Measurements from ENCODE around the gene BTNL3.
"Not testable (repeated sequence)": the region's sequence is repeated elsewhere in the genome, so short reads cannot be mapped to it uniquely, and the experiment has no call there.

BTNL3 gene

DNA sequence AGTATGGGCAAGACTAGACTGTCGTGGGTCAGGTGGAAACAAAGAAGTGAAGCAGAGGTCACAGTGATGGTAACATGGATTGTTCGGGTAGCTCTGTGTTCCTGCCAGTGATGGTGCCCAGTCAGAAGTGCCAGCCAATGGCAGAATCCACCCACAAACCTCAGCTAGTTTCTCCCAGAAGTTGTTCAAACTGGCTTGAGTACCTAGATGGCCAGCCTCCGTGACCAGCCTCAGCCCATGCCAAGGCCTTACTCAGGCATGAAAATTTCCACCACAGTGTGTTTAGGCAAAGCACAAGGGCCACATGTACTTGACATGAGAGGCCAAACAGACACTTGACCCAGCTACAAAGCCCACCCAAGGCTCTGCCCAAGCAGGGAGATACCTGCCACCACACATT lies 32.0 kb downstream of the BTNL3 start:
- no peak for DNase-seq (ENCODE audit: low read depth in 2 of 2)

DNA sequence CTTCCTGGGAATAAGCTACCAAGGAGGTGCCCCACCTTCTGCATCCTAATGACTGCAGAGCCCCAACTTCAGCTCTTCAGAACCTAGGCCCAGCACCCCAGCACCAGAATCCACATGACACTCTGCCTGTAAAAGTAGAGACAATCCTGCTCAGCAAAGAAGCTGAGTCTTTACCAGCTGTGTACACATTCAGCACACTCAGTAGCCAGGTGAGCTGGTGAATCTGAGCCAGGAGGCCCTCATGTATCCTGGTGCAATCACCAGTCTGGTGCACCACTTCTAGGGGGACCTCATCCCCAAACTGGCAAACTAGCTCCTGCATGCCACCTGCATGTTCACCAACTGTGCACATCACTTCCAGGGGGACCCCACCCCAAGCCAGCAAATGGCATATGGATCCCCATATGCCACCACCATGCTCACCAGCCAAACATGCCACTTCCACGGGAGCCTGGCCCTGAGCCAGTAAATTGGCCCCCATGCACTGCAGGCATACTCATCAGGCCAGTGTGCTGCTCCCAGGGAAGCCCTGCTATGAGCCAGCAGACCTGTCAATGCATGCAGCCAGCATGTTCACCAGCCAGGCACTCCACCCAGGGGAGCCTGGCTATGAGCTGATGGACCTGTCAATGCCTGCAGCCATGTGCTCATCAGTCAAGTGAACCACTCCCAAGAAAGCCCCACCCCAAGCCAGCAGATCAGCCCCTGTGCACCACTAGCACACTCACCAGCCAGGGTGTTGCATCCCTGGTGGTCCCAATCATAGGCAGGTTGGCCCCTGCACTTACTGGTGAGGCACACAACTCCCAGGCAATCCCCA lies 35.8 kb downstream of the BTNL3 start:
- no peak for DNase-seq (ENCODE audit: low read depth in 2 of 2)

DNA sequence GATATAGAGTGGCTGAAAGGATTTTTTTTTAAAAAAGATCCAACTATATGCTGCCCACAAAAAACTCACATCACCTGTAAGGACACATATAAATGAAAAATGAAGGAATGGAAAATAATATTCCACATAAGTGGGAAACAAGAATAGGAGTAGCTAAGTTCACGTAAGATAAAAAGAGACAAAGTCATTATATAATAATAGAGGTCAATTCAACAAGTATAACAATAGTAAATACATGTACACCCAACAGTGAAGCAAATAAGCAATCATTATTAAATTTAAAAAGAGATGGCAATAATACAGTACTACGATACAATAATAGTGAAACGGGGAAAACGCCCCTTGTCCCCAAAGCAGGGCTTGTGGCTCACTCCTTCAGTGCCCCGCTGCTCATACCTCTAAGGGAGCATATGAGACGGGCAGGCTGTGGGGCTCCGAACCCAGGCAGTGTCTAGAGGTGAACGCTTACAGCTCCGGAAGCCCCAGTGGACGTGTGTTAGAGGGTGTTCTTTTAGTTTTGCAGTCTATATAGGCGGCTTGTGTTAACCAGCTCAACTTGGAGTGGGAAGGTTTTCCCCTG lies 38.9 kb downstream of the BTNL3 start:
- no peak for DNase-seq (ENCODE audit: low read depth in 2 of 2)

DNA sequence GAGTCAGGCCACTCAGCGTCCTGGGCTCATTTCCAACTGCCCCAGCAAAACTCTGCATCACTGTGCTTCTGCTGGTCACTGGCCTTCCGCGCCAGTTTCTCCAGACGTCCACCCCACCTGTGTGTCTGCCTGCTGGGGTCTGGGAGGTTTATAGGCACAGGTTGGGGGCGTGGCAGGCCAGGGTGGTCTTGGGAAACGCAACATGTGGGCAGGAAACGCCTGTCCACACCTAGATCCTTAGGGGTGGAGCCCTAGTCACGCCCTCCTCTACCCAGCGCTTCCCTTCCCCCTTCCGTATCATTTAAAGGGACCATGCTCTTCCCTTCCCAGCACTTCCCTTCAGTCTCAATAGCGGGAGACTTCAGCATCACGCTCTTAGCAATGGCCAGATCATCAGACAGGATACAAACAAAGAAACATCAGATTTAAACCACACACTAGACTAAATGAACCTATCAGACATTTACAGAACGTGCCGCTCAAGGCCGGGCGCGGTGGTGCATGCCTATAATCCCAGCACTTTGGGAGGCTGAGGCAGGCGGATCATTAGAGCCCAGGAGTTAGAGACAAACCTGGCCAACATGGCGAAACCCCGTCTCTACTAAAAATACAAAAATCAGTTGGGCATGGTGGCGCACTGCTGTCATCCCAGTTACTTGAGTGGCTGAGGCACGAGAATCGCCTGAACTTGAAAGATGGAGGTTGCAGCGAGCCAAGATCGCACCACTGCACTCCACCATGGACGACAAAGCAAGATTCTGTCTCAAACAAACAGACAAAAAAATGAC lies 39.6 kb downstream of the BTNL3 start:
- no peak for DNase-seq (ENCODE audit: low read depth in 2 of 2)

DNA sequence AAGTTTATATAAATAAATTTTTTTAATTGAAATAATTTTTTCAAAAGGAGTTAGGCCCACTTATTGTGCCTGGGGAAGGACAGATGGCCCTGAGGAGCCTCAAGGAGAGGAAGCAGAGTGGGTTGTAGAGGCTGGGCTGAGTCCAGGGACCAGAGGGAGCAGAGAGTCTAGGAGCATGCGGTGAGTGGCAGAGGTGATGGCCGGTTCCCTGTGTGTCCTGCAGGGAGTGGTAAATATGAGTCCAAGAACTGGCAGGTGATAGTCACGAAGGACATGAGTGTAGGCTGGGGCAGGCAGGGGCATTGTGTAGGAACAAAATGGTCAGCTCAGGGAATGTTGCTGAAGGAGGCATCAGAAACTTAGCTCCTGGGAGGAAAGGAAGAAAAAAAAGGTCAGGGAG lies 43.1 kb downstream of the BTNL3 start:
- DNase-seq (ENCODE audit: low read depth in 2 of 2) = no peak

DNA sequence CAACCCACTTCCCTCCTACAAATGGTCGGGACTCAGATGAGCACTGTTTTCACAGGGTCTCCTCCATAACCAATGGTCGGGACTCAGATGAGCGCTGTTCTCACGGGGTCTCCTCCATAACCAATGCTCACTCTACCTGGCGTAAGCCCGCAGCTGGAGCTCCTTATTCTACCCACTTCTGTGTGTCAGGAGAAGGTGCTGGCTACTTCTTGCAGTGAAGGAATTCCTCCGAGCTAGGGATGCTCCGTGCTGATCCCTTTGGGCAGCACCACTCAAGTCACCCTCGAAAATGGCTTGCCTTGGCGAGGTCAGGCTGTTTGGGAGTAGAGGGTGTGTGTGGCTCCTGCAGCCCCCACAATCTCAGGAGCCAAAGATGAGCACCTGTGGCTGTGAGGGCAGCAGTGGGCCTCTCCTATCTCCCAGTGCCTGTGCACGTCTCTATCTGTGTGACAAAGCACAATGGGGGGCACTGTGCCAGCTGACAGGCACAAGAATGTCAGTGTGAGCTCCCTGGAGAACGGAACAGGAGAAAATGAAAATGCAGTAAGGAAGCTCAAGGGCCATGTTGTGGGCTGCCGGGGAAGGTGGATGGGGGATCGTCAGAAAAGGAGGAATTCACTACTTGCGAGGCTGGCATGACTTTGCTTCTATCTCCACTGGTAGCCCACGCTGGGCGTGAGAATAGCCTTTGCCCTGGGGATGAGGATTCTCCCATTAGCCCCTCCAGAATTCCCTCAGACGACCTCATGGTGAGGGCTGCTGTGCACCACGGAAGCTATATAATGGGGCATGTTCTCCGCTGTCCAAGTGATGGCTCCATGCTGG lies 47.6 kb downstream of the BTNL3 start:
- no peak for DNase-seq (ENCODE audit: low read depth in 2 of 2)

DNA sequence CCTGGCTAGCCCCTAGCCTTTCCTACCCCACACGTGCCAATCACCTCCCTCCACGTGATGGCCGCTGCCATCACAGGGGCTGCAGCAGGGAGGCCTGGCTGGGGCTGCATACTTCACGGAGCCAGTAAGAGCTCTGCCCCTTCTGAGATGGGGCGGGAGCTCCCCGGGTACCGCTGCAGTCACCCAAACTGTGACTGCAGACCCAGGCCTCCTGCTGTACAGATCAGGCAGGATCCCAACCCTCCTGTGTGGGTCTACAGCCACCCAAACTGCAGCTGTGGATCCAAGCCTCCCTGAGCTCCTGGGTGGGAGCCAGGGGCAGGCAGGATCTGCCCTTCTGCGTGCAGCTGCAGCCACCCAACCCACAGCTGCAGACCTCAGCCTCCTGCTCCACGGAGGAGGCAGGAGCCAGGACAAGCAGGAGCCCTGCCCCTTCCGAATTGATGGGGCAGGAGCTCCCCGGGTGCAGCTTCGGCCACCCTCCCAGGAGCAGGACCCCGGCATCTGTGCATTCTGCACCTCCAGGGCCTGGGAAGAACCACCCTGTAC lies 48.2 kb downstream of the BTNL3 start:
- DNase-seq (ENCODE audit: low read depth in 2 of 2) = no peak

DNA sequence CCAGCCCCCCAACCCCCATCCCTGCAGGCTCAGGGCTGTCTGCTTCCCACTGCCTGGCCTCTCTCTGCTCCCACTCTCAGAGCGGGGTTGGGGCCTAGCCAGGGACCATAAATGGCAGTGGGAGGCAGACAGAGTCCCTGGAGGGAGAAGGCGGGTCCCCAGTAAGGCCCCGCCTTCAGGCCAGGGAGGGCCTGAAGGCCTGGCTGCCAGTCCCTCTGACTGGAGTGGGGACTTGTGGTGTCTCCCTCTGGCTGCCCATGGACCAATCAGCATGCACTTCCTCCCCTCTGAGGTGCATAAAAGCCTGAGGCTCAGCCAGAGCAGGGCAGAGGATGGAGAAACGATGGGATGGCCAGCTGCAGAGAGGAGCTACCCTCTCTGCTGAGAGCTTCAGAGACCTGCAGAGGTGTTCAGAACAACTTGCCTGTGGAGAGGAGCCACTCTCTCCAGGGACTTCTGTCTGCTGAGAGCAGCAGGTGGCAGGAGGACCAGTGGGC lies 48.8 kb downstream of the BTNL3 start:
- DNase-seq (ENCODE audit: low read depth in 2 of 2) = no peak

DNA sequence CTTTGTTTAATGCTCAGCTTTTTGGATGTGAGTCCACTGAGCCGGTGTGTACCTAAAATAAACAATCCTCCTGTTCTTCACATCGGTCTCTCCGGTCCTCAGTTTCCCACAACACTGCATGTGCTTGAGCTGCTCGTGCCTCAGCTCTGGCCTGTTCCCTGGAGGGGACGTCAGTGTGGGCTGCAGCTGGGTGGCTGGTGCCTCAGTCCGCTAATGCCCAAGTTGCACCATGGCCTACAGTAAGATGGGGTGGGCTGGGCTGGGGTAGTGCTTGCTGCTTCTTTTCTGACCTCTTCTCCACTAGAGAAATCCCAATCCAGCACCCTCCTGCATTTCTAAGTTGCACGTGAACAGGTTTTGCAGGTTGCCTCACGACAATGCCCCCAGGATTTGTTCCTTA lies 50.8 kb downstream of the BTNL3 start:
- DNase-seq (ENCODE audit: low read depth in 2 of 2) = no peak

DNA sequence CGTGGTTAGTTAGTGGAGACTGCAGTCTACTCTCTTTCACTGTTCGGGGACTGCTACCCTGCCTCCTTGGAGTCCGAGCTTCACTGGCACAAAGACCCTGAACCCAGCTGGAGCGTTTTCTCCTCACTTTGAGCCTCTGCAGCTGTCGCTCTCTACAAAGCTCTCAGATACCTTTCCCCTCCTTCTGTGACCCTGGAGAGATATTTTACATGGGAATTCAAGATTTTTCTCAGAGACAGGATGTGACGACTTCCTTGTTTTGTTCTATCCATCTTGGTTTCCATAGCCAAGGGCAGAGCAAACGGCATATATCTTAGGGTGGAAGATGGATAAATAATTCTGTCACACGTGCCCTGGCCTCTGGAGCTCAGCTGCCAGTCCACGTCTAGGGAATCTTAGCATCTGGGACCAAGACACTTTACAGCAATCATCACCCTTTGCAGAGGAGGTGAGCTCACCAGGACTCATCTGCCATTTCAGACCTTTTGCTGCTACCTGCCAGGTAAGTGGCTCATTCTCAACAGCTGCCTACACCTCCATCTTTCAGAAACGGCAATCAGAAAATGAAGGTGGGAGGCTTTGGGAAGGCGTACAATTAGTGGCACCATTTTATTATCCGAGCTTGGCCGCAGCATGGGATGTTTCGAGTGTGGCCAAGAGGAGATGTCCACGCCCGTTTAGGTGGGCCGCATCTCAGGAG lies 51.4 kb downstream of the BTNL3 start, which contains the start of gene BTNL9:
TSS of gene BTNL9 (plus strand) at position 336 of the 700 bp plus-strand sequence. CDS start 5,224 bp downstream, outside the sequence.
- DNase-seq (ENCODE audit: low read depth in 2 of 2) = no peak

DNA sequence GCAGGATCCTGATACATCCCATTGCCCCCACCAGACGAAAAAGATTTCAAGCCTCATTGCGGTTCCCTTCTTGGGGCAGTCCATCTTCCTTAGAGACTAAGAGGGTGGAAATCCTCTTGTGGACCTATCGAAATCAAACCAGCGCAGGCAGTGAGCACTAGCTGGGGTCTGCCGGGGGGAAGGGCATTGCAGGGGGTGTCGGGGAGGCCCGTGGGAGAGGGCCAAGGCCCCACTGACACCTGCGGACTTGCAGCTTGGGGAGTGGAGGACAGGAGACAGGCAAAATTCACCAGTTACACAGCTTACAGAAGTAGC lies 51.9 kb downstream of the BTNL3 start:
- no peak for DNase-seq (ENCODE audit: low read depth in 2 of 2)

DNA sequence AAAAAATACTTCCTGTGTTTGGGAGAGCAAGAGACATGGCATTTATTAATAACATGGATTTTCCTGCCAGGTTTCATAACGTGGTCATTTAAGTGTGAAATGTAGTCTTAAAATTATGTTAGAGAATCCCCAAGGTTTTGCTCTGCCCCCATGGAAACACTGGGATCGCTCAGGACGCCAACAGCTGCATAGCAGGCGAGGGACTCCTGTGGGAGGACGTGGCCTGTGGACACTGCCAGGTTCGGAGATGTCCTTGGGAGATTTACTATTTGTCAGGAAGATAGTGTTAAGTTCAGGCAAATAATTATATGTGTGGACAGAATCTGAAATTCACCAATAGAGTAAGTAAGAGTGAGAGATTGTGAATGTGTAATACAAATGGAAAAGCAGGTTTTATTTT lies 52.4 kb downstream of the BTNL3 start:
- no peak for DNase-seq (ENCODE audit: low read depth in 2 of 2)

DNA sequence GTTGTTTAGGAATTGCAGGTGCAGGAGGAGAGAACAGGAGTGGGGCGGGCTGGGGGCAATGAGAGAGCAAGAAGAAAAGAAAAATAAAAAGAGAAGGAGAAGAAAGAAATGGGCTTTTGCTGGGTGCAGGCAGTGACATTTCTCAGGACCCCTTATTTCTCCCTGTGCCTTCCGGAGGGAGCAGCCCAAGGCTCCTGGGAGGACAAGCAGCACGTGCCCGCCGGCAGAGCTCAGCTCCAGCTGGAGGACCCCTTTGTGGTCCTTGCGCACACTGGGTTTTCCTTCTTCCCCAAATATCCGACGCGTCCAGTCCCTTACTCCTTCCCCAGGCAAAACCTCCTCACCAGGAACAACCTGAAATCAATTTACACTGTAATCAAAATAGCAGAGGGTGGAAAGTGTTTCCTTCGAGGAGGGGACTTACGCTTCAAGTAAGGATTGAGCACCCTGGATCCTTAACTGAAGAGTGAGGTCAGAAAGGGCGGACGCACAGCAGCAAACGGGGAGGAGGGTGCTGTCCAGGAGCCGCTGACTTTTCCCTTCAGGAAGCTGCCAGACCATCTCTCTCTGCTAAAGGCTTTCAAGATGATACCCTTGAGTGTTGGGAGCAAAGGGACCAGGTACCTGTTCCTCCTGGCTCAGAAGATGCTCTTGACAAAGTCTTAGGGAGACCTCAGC lies 53.5 kb downstream of the BTNL3 start:
- DNase-seq (ENCODE audit: low read depth in 2 of 2) = no peak

DNA sequence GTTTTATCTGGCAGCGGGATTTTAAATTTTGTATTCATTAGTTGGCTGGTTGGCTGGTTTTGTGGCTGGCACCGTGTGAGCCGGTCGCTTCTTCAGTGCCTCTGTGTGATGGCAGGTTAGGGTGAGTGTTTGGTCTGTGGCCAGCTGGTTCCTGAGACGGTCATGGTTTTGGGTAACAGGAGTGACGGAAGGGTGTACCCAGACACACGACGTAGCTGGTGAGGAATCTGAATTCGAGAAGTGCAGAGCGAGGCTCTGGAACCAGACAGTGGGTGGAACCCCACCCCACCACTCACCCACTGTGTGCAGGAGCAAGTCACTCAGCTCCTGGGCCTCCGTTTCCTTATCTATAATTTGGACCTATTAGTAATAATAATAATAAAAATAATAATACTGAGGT lies 54.1 kb downstream of the BTNL3 start:
- no peak for DNase-seq (ENCODE audit: low read depth in 2 of 2)

DNA sequence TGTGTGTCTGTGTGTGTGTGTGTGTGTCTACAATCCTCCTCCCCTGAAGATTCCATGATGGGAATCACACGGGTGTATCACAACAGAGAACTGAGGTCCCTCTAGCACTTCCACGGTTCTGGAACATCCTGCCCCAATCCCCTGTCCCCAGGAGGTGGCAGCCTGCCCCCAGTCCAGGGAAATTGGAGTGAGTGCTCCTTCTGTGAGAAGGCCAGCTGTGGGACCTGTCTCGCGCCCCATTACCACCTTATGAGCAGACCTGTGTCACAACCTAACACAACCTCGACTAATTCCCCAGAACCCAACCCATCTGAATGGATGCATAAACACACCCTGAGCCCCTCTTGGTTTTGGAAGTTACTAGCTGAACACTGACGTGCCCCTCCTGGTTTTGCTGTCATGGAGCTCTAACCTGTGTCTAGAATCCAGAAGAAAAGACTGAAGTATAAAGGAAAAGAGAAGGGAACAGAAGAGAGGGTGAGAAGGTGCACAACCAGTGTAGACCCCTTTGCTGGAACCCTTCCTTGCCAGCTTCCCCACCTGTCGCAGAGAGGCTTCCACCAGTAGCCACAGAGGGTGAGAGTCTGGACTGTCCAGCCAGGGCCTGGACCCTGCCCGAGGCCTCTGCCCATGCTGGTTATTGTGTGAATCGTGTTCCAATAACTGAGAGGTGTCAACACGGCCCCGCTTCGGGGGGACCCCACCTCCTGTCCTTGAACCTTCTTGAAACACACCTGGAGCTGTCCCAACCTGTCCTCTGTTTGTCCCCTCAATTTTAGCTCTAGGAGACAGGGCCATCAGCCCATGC lies 54.8 kb downstream of the BTNL3 start:
- DNase-seq (ENCODE audit: low read depth in 2 of 2) = no peak

DNA sequence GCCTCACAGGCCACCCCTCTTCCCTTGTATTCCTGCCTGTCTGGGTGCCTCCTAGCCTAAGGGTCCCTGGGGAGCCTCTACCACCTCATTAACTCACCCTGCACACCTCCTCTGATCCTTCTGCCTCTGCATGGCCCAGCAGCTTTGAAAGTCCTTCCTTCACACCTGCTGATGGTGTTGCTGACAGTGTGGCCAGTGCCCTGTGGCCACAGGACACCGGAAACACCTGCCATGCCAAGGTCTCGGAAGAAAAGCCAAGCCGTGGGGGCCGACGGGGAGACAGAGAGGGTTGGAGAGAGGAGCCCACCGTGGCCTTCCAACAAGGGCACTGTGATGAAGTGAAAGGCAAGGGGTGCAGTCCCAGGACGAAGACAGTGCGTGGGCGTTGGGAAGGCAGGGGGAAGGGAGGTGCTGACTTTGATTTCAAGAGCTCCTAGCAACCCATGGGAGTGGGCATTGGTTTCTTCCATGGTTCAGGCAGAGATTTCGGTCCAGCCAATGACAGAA lies 55.5 kb downstream of the BTNL3 start:
- no peak for DNase-seq (ENCODE audit: low read depth in 2 of 2)

DNA sequence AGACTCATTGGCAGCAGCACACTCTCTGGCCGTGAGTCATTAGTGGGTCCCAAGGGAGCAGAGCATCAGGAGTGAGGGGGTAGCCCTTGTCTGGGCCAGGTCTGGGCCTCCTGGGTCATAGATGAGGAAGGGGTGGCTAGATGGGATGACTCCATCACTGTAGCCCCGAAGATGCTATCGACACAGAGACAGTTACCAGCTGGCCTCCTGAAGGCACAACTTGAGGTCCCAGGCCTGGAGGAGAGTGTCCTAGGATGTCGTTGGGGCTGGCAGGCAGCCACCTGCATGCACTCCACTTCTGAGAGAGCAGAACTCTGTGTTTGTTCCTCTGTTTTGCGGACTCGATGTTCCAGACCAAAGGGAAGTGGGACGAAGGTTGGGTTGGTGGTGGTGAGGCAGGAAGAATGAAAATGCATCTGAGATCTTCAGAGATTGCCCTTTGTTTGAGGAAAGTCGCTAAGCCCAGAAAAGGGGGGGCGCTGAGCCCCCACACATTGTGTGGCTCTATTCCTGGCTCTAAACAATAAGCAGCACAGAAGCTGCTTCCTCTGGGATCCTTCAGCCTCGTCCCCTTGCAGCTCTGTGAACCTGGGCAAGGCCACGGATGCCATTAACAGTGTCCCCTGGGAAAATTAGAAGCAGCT lies 56.1 kb downstream of the BTNL3 start:
- no peak for DNase-seq (ENCODE audit: low read depth in 2 of 2)

DNA sequence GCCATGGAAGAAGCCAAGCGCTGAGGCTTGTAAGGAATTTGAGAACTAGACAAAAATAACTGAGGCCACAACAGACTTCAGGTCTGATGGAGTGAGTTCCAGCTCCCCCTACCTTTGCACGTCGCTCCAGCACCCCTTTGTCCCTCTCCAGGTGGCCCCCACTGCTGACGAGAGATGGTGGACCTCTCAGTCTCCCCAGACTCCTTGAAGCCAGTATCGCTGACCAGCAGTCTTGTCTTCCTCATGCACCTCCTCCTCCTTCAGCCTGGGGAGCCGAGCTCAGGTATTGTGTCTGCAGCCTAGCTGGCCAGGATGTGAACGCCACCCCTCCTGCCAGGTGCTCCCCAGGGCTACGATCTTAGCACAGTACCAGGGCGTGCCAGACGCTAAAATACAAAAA lies 56.7 kb downstream of the BTNL3 start:
- DNase-seq (ENCODE audit: low read depth in 2 of 2) = no peak

DNA sequence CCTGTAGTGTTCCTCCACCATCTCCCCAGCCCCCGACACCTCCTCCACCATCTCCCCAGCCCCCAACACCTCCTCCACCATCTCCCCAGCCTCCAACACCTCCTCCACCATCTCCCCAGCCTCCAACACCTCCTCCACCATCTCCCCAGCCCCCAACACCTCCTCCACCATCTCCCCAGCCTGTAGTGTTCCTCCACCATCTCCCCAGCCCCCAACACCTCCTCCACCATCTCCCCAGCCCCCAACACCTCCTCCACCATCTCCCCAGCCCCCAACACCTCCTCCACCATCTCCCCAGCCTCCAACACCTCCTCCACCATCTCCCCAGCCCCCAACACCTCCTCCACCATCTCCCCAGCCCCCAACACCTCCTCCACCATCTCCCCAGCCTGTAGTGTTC lies 57.2 kb downstream of the BTNL3 start:
- DNase-seq (ENCODE audit: low read depth in 2 of 2) = not testable (repeated sequence)

All from stimulated activated CD4-positive, alpha-beta T cell treated with anti-CD3 and anti-CD28 coated beads, Interleukin-4, amount 100 ng/mL, for 48 hours (primary cell).